Trophoblast cell (in vitro differentiated cells and primary cell): Measurements from ENCODE around the gene ASF1B.

Source experiments
- DNase-seq, 2 donors: peaks; one replicate each; pipeline ENCODE4 v3.0.0-alpha.2; 2016
- H2AFZ ChIP-seq: 2 replicates; pipeline ENCODE4 v1.6.1; 2013; ENCODE audit warnings: low read length, moderate library complexity, mild to moderate bottlenecking; ENCODE audit not compliant: insufficient read depth, poor library complexity
- H2AK5ac ChIP-seq: 2 replicates; pipeline ENCODE4 v1.6.1; 2013; ENCODE audit warnings: mild to moderate bottlenecking, low read length
- H2BK120ac ChIP-seq: 2 replicates; pipeline ENCODE4 v1.6.1; 2013; ENCODE audit warnings: low read length, mild to moderate bottlenecking, moderate library complexity; ENCODE audit not compliant: insufficient read depth, poor library complexity
- H2BK12ac ChIP-seq: 2 replicates; pipeline ENCODE4 v1.6.1; 2013; ENCODE audit warnings: mild to moderate bottlenecking, low read length, moderate library complexity
- H2BK5ac ChIP-seq: 2 replicates; pipeline ENCODE4 v1.6.1; 2013; ENCODE audit warnings: low read length, low read depth, moderate library complexity, mild to moderate bottlenecking; ENCODE audit not compliant: poor library complexity
- H3K14ac ChIP-seq: 2 replicates; pipeline ENCODE4 v1.6.1; 2013; ENCODE audit warnings: mild to moderate bottlenecking, low read length
- H3K18ac ChIP-seq: 2 replicates; pipeline ENCODE4 v1.6.1; 2013; ENCODE audit warnings: mild to moderate bottlenecking, low read length
- H3K23ac ChIP-seq: 2 replicates; pipeline ENCODE4 v1.6.1; 2013; ENCODE audit warnings: low read length
- H3K27ac ChIP-seq: 2 replicates; pipeline ENCODE4 v1.5.1; 2013; ENCODE audit warnings: low read depth, mild to moderate bottlenecking, inconsistent platforms, low read length, moderate library complexity
- H3K27me3 ChIP-seq: 2 replicates; pipeline ENCODE4 v1.6.1; 2013; ENCODE audit warnings: inconsistent platforms, mild to moderate bottlenecking, low read length, moderate library complexity; ENCODE audit not compliant: insufficient read depth
- H3K36me3 ChIP-seq, 2 experiments: 1 replicate in 1 of 2; 2 replicates in 1 of 2; pipeline ENCODE4 v1.6.1; 2013; ENCODE audit warnings: low read length in 2 of 2, mild to moderate bottlenecking in 2 of 2, moderate library complexity in 1 of 2; ENCODE audit not compliant: insufficient read depth in 2 of 2, control insufficient read depth in 1 of 2
- H3K4ac ChIP-seq: 2 replicates; pipeline ENCODE4 v1.6.1; 2013; ENCODE audit warnings: low read depth, mild to moderate bottlenecking, low read length, moderate library complexity
- H3K4me1 ChIP-seq, 2 experiments: 1 replicate in 1 of 2; 2 replicates in 1 of 2; pipeline ENCODE4 v1.6.1; 2013; ENCODE audit warnings: low read length in 2 of 2, mild to moderate bottlenecking in 2 of 2, moderate library complexity in 1 of 2; ENCODE audit not compliant: insufficient read depth in 2 of 2, control insufficient read depth in 1 of 2
- H3K4me2 ChIP-seq: 2 replicates; pipeline ENCODE4 v1.6.1; 2013; ENCODE audit warnings: inconsistent platforms, mild to moderate bottlenecking, low read length, moderate library complexity
- H3K4me3 ChIP-seq: 2 replicates; pipeline ENCODE4 v1.5.1; 2013; ENCODE audit warnings: mild to moderate bottlenecking, low read depth, low read length, inconsistent platforms
- H3K79me1 ChIP-seq: one replicate; pipeline ENCODE4 v1.6.1; 2013; ENCODE audit warnings: low read length
- H3K79me2 ChIP-seq: 2 replicates; pipeline ENCODE4 v1.6.1; 2013; ENCODE audit warnings: low read length, mild to moderate bottlenecking; ENCODE audit not compliant: control insufficient read depth, insufficient read depth, poor library complexity
- H3K9ac ChIP-seq: 2 replicates; pipeline ENCODE4 v1.6.1; 2013; ENCODE audit warnings: mild to moderate bottlenecking, low read length
- H3K9me3 ChIP-seq: 2 replicates; pipeline ENCODE4 v1.6.1; 2013; ENCODE audit warnings: low read depth, mild to moderate bottlenecking, control low read depth, inconsistent platforms, low read length; ENCODE audit not compliant: insufficient read depth
- H4K12ac ChIP-seq: 2 replicates; pipeline ENCODE4 v1.6.1; 2013; ENCODE audit warnings: low read depth, mild to moderate bottlenecking, low read length, moderate library complexity
- H4K8ac ChIP-seq: 2 replicates; pipeline ENCODE4 v1.6.1; 2013; ENCODE audit warnings: low read depth, mild to moderate bottlenecking, low read length, moderate library complexity
- H4K91ac ChIP-seq: one replicate; pipeline ENCODE4 v1.6.1; 2013; ENCODE audit warnings: low read depth, mild to moderate bottlenecking, low read length, moderate library complexity
- WGBS: extraction: QIAGEN DNeasy Blood & Tissue Kit; methylation state at CpG from one replicate; pipeline ENCODE4 v1.1.7; 2013; ENCODE audit warnings: missing lambda C conversion rate; ENCODE audit not compliant: insufficient read length, insufficient coverage; ENCODE audit errors: extremely low coverage; 5-methylcytosine and 5-hydroxymethylcytosine counted together

Gene ASF1B

DNA sequence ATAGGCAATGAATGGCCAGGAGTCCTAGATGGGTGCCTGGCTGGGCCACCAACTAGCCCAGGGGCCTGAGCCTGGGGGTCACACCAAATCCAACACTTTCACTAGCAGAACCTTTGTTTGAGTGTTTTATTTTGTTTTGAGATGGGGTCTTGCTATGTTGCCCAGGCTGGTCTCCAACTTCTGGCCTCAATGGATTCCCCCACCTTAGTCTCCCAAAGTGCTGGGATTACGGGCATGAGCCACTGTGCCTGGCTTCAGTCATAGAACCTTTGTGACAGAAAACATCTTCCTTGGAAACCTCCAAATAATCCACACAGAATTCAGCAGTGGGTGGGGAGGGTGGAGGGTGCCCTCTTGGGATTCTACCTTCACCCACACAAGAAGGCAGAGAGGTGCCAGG is 24.9 kb downstream of the ASF1B start:
- H4K91ac ChIP-seq: no peak overlapping the region
- H3K4me1 ChIP-seq: peaks cover 2 to 10% of the 10 kb centered on the region in 2 experiments
- H4K12ac ChIP-seq: no peak overlapping the region
- no peak overlapping the region for H3K18ac ChIP-seq
- no peak overlapping the region for H3K14ac ChIP-seq
- no peak overlapping the region for H3K4me3 ChIP-seq
- no peak for DNase-seq
- H2BK120ac ChIP-seq: no peak overlapping the region
- no peak overlapping the region for H3K9ac ChIP-seq
- H2AFZ ChIP-seq: no peak overlapping the region
- no peak overlapping the region for H3K4ac ChIP-seq
- no peak overlapping the region for H3K23ac ChIP-seq
- no CpG with 5 or more reads among the region's 1 CpG for WGBS
- no peak overlapping the region for H3K27ac ChIP-seq
- no peaks in the 10 kb centered on the region for H3K79me2 ChIP-seq
- no peaks in the 10 kb centered on the region for H3K9me3 ChIP-seq
- H4K8ac ChIP-seq: no peak overlapping the region
- H2BK5ac ChIP-seq: no peak overlapping the region
- no peaks in the 10 kb centered on the region for H3K79me1 ChIP-seq
- no peak overlapping the region for H2BK12ac ChIP-seq
- no peaks in the 10 kb centered on the region for H3K27me3 ChIP-seq
- H2AK5ac ChIP-seq: no peak overlapping the region
- peaks cover 4 to 7% of the 10 kb centered on the region in 2 experiments for H3K36me3 ChIP-seq
- no peak overlapping the region for H3K4me2 ChIP-seq

DNA sequence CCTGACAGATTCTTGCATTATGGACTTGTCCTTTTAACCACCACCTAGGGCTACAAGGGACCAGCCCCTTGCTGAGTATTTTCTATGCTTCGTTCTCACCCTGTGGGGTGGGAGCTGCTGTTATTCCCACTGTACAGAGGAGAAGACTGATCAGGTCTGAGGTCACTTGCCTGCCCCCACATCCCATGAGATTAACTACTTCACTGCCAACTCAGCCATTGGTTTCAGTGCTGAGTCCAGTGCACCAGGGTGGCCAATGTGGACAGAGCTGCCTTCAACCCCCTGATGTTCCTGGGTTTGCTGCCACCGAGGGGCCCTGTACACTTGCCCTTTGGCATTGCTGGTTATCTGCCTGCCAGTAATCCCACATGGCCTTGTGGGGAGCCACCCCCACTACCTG is 25.7 kb downstream of the ASF1B start:
- H3K18ac ChIP-seq: no peak overlapping the region
- H4K8ac ChIP-seq: no peak overlapping the region
- no peak overlapping the region for H2AK5ac ChIP-seq
- no peaks in the 10 kb centered on the region for H3K27me3 ChIP-seq
- H3K36me3 ChIP-seq: peaks cover 9 to 13% of the 10 kb centered on the region in 2 experiments
- no peak overlapping the region for H3K4ac ChIP-seq
- no peak overlapping the region for H3K27ac ChIP-seq
- H3K4me1 ChIP-seq: peaks cover 2 to 8% of the 10 kb centered on the region in 2 experiments
- no peaks in the 10 kb centered on the region for H3K9me3 ChIP-seq
- H3K23ac ChIP-seq: no peak overlapping the region
- no peak for DNase-seq
- H3K79me2 ChIP-seq: no peaks in the 10 kb centered on the region
- no peak overlapping the region for H4K91ac ChIP-seq
- no peak overlapping the region for H2BK5ac ChIP-seq
- no peaks in the 10 kb centered on the region for H3K79me1 ChIP-seq
- WGBS: no CpG with 5 or more reads among the region's 2 CpGs
- H3K4me2 ChIP-seq: no peak overlapping the region
- no peak overlapping the region for H2AFZ ChIP-seq
- H3K9ac ChIP-seq: no peak overlapping the region
- no peak overlapping the region for H2BK120ac ChIP-seq
- H3K14ac ChIP-seq: no peak overlapping the region
- no peak overlapping the region for H3K4me3 ChIP-seq
- no peak overlapping the region for H2BK12ac ChIP-seq
- H4K12ac ChIP-seq: no peak overlapping the region

DNA sequence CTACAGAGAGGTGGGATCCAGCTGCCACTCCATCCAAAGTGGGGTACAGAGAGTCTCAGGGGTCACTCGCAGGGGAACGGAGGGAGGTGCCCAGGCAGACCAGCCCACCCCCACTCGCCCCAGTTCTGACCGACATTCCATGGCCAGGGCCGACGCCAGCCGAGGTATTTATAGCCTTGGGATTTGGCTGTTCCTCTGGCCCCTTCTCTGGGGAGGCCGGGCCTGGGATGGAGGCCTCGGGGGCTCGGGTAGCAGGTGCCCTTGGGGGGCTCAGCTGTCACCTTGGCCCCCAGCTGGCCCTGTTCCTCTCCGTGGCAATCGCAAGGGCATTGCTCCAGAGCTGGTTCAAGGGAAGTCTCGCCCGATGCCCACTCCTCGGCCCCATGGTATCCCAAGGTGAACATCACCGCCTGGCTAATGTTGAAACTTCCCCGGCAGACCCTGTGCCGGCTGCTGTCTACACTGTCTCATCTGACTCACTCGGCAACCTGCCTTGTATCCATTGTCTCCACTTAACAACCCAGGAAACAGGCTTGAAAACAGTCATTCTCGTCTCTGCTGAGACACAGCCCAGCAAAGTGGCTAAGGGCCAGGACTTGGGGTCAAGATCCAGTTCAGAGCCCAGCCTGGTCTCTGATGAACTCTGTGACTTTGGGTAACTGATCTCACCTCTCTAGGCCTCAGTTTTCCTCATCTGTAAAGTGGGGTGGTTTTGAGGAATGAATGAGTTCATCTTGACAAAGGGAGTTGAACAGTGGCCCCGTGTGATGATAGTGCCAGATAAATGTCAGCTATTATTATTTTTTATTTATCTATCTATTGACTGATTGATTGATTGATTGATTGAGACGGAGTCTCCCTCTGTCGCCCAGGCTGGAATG is 28.6 kb downstream of the ASF1B start:
- DNase-seq: no peak
- H2BK120ac ChIP-seq: no peak overlapping the region
- no peak overlapping the region for H3K23ac ChIP-seq
- H3K18ac ChIP-seq: no peak overlapping the region
- H2AFZ ChIP-seq: peak overlapping the region; percentile 13
- no peaks in the 10 kb centered on the region for H3K79me1 ChIP-seq
- no peaks in the 10 kb centered on the region for H3K79me2 ChIP-seq
- no peak overlapping the region for H2BK5ac ChIP-seq
- H3K4me3 ChIP-seq: no peak overlapping the region
- peaks cover 16 to 21% of the 10 kb centered on the region in 2 experiments for H3K36me3 ChIP-seq
- H4K12ac ChIP-seq: no peak overlapping the region
- no peak overlapping the region for H3K27ac ChIP-seq
- H4K8ac ChIP-seq: no peak overlapping the region
- no peaks in the 10 kb centered on the region for H3K9me3 ChIP-seq
- H3K14ac ChIP-seq: no peak overlapping the region
- H2AK5ac ChIP-seq: no peak overlapping the region
- no peak overlapping the region for H2BK12ac ChIP-seq
- H3K27me3 ChIP-seq: no peaks in the 10 kb centered on the region
- H3K4me2 ChIP-seq: no peak overlapping the region
- H3K4me1 ChIP-seq: peaks cover 2 to 8% of the 10 kb centered on the region in 2 experiments
- no peak overlapping the region for H4K91ac ChIP-seq
- H3K4ac ChIP-seq: no peak overlapping the region
- H3K9ac ChIP-seq: no peak overlapping the region
- WGBS: no CpG with 5 or more reads among the region's 23 CpGs

DNA sequence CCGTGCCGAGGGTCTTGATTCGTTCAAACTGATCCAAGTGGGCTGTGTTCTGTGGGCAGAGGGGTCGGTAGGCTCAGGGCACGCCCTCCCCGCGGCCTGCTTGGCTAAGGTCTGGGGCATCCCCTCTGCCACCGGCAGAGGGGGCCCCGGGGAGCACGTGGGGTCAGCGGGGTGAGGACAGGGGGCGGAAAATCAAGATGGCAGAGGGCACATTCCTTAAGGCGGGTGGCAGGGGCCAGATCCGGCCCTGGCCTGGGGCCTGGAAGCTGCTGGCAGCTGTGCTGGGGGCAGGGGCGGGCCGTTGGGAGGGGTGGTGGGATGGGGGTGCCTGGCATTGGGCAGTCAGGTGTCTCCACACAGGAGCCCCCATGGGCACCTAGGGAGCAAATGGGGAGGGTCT is 29.5 kb downstream of the ASF1B start:
- no peak overlapping the region for H3K14ac ChIP-seq
- WGBS: no CpG with 5 or more reads among the region's 16 CpGs
- no peak overlapping the region for H2AFZ ChIP-seq
- no peak overlapping the region for H3K27ac ChIP-seq
- H3K4me1 ChIP-seq: peaks cover 0 to 4% of the 10 kb centered on the region in 2 experiments
- H3K4me2 ChIP-seq: no peak overlapping the region
- H3K79me1 ChIP-seq: no peaks in the 10 kb centered on the region
- H2BK5ac ChIP-seq: no peak overlapping the region
- no peak overlapping the region for H3K4me3 ChIP-seq
- no peaks in the 10 kb centered on the region for H3K27me3 ChIP-seq
- no peak for DNase-seq
- no peak overlapping the region for H2AK5ac ChIP-seq
- H4K91ac ChIP-seq: no peak overlapping the region
- no peak overlapping the region for H3K18ac ChIP-seq
- H3K4ac ChIP-seq: no peak overlapping the region
- no peak overlapping the region for H3K23ac ChIP-seq
- H2BK120ac ChIP-seq: no peak overlapping the region
- peaks cover 25 to 30% of the 10 kb centered on the region in 2 experiments for H3K36me3 ChIP-seq
- H2BK12ac ChIP-seq: no peak overlapping the region
- H3K9ac ChIP-seq: no peak overlapping the region
- no peaks in the 10 kb centered on the region for H3K9me3 ChIP-seq
- no peaks in the 10 kb centered on the region for H3K79me2 ChIP-seq
- H4K12ac ChIP-seq: no peak overlapping the region
- no peak overlapping the region for H4K8ac ChIP-seq
